ENCODE results near the gene PCDHGB5.
A peak's percentile ranks its signal among the peaks of the same experiment; 100 is the strongest.
"Not testable (repeated sequence)": the region's sequence is repeated elsewhere in the genome, so short reads cannot be mapped to it uniquely, and the experiment has no call there.

Gene PCDHGB5

GRCh38 chr5:141412854-141413539 is 15.2 kb downstream of the PCDHGB5 start, which contains the start of gene PCDHGA10:
Gene PCDHGA10 (plus strand): TSS chr5:141412987. CDS start chr5:141413176, 189 bp downstream.
- DNase-seq (ENCODE audit: low spot score), result peak; percentile 53

GRCh38 chr5:141413540-141414069 is 15.9 kb downstream of the PCDHGB5 start:
- DNase-seq (ENCODE audit: low spot score), result no peak

- DNase-seq (ENCODE audit: low spot score), result not testable (repeated sequence)
Measured at GRCh38 chr5:141414548-141415274, 17.0 kb downstream of the PCDHGB5 start.

GRCh38 chr5:141415275-141415618 is 17.5 kb downstream of the PCDHGB5 start:
- not testable (repeated sequence) for DNase-seq (ENCODE audit: low spot score)

GRCh38 chr5:141417494-141418172 is 19.9 kb downstream of the PCDHGB5 start, which contains the start of gene PCDHGB7:
Gene PCDHGB7 (plus strand): TSS chr5:141417677. CDS start chr5:141417860, 183 bp downstream.
- peak; percentile 13 for DNase-seq (ENCODE audit: low spot score)

- no peak for DNase-seq (ENCODE audit: low spot score)
Measured at GRCh38 chr5:141419074-141419880, 21.5 kb downstream of the PCDHGB5 start.

- DNase-seq (ENCODE audit: low spot score), result peak; percentile 8
Measured at GRCh38 chr5:141420855-141421488, 23.2 kb downstream of the PCDHGB5 start, which contains the start of gene PCDHGA11. Gene PCDHGA11 (plus strand): TSS chr5:141421051. CDS start chr5:141421228, 177 bp downstream.

- DNase-seq (ENCODE audit: low spot score), result no peak
Measured at GRCh38 chr5:141421489-141421855, 23.7 kb downstream of the PCDHGB5 start.

GRCh38 chr5:141422742-141423291 is 25.1 kb downstream of the PCDHGB5 start:
- DNase-seq (ENCODE audit: low spot score), result no peak

- DNase-seq (ENCODE audit: low spot score), result no peak
Measured at GRCh38 chr5:141427783-141428426, 30.2 kb downstream of the PCDHGB5 start.

GRCh38 chr5:141430332-141431113 is 32.8 kb downstream of the PCDHGB5 start, which contains the start of gene PCDHGA12:
Gene PCDHGA12 (plus strand): TSS chr5:141430507. CDS start chr5:141430760, 253 bp downstream.
- DNase-seq (ENCODE audit: low spot score), result no peak

GRCh38 chr5:141431286-141431685 is 33.5 kb downstream of the PCDHGB5 start:
- DNase-seq (ENCODE audit: low spot score), result no peak

- DNase-seq (ENCODE audit: low spot score), result not testable (repeated sequence)
Measured at GRCh38 chr5:141432308-141432707, 34.6 kb downstream of the PCDHGB5 start.

GRCh38 chr5:141432726-141433125 is 35.0 kb downstream of the PCDHGB5 start:
- not testable (repeated sequence) for DNase-seq (ENCODE audit: low spot score)

GRCh38 chr5:141434006-141434405 is 36.3 kb downstream of the PCDHGB5 start:
- no peak for DNase-seq (ENCODE audit: low spot score)

GRCh38 chr5:141437221-141437620 is 39.5 kb downstream of the PCDHGB5 start:
- no peak for DNase-seq (ENCODE audit: low spot score)

- no peak for DNase-seq (ENCODE audit: low spot score)
Measured at GRCh38 chr5:141439411-141440141, 41.8 kb downstream of the PCDHGB5 start.

GRCh38 chr5:141440341-141440740 is 42.6 kb downstream of the PCDHGB5 start:
- no peak for DNase-seq (ENCODE audit: low spot score)

All from CD4-positive, alpha-beta T cell treated with Interleukin-6 at 100 ng/mL for 8 hours (primary cell).